HepG2 (cell line): ENCODE data around the gene KRTAP12-1. TPM values are rescaled to one million over a fixed set of nuclear protein-coding genes. Genes with fewer than 3 reads are reported as not detected.

Source experiments
- CCDC6 ChIP-seq: sonication (generic); formaldehyde crosslinking; IDR thresholded peaks from 2 replicates; pipeline ENCODE4 v1.8.1; 2022; ENCODE audit warnings: mild to moderate bottlenecking, missing genetic modification reagents, moderate library complexity
- GLMP ChIP-seq: sonication (generic); formaldehyde crosslinking; IDR thresholded peaks from 2 replicates; pipeline ENCODE4 v1.9.0; 2021; ENCODE audit warnings: missing genetic modification reagents, mild to moderate bottlenecking, borderline replicate concordance
- HOXA5 ChIP-seq: sonication (generic); formaldehyde crosslinking; IDR thresholded peaks from 2 replicates; pipeline ENCODE4 v1.4.0; 2020; ENCODE audit warnings: missing genetic modification reagents
- KLF13 ChIP-seq: sonication (generic); formaldehyde crosslinking; IDR thresholded peaks from 2 replicates; pipeline ENCODE4 v1.4.0; 2020; ENCODE audit warnings: mild to moderate bottlenecking, missing genetic modification reagents
- MEIS1 ChIP-seq: sonication (generic); formaldehyde crosslinking; IDR thresholded peaks from 2 replicates; pipeline ENCODE4 v1.9.0; 2021; ENCODE audit warnings: mild to moderate bottlenecking, missing genetic modification reagents, moderate library complexity, borderline replicate concordance
- MTF2 ChIP-seq: sonication (generic); formaldehyde crosslinking; IDR thresholded peaks from 2 replicates; pipeline ENCODE4 v1.5.0; 2020; ENCODE audit warnings: missing genetic modification reagents, borderline replicate concordance
- NCOA2 ChIP-seq: sonication (generic); formaldehyde crosslinking; IDR thresholded peaks from 2 replicates; pipeline ENCODE4 v1.8.0; 2022; ENCODE audit warnings: inconsistent platforms
- NKX3-1 ChIP-seq: sonication (generic); formaldehyde crosslinking; IDR thresholded peaks from 2 replicates; pipeline ENCODE4 v1.5.0; 2020; ENCODE audit warnings: missing genetic modification reagents
- ONECUT2 ChIP-seq: sonication (generic); formaldehyde crosslinking; IDR thresholded peaks from 2 replicates; pipeline ENCODE4 v1.4.0; 2020; ENCODE audit warnings: missing genetic modification reagents
- REL ChIP-seq: sonication (generic); formaldehyde crosslinking; conservative IDR thresholded peaks from 2 replicates; pipeline ENCODE4 v1.8.0; 2022; ENCODE audit warnings: mild to moderate bottlenecking, missing genetic modification reagents, moderate library complexity
- RELA ChIP-seq: sonication (generic); formaldehyde crosslinking; IDR thresholded peaks from 2 replicates; pipeline ENCODE4 v1.4.0; 2020; ENCODE audit warnings: missing genetic modification reagents
- SALL2 ChIP-seq: sonication (generic); formaldehyde crosslinking; IDR thresholded peaks from 2 replicates; pipeline ENCODE4 v1.8.1; 2023; ENCODE audit warnings: mild to moderate bottlenecking, missing genetic modification reagents, inconsistent platforms
- SP5 ChIP-seq: IDR thresholded peaks from 2 replicates; pipeline ENCODE4 v1.6.1; 2016; ENCODE audit warnings: low read depth, borderline replicate concordance
- SRSF4 ChIP-seq: fragments of 200-400 bp; formaldehyde crosslinking; IDR thresholded peaks from one replicate; pipeline ENCODE4 v1.6.1; 2018; ENCODE audit warnings: mild to moderate bottlenecking, low read depth, low read length, moderate library complexity; ENCODE audit not compliant: poor library complexity, severe bottlenecking
- TARDBP ChIP-seq: sonication (generic); formaldehyde crosslinking; IDR thresholded peaks from 2 replicates; pipeline ENCODE4 v1.8.0; 2022; ENCODE audit warnings: mild to moderate bottlenecking, missing genetic modification reagents
- TFDP1 ChIP-seq: IDR thresholded peaks from 2 replicates; pipeline ENCODE4 v1.6.1; 2016; ENCODE audit warnings: missing compliant biosample characterization, missing genetic modification reagents, borderline replicate concordance
- TMF1 ChIP-seq: sonication (generic); formaldehyde crosslinking; IDR thresholded peaks from 2 replicates; pipeline ENCODE4 v1.8.1; 2022; ENCODE audit warnings: low read depth, missing genetic modification reagents
- ZFP36L1 ChIP-seq: sonication (generic); formaldehyde crosslinking; IDR thresholded peaks from 2 replicates; pipeline ENCODE4 v1.8.0; 2022; ENCODE audit warnings: mild to moderate bottlenecking, missing genetic modification reagents, moderate library complexity
- ZNF136 ChIP-seq: sonication (generic); formaldehyde crosslinking; IDR thresholded peaks from 2 replicates; pipeline ENCODE4 v1.8.1; 2022; ENCODE audit warnings: low read depth, mild to moderate bottlenecking, moderate library complexity, missing genetic modification reagents
- ZNF607 ChIP-seq: sonication (generic); formaldehyde crosslinking; IDR thresholded peaks from 2 replicates; pipeline ENCODE4 v1.5.1; 2020; ENCODE audit warnings: missing genetic modification reagents, mild to moderate bottlenecking, borderline replicate concordance
- ZNF737 ChIP-seq: sonication (generic); formaldehyde crosslinking; IDR thresholded peaks from 2 replicates; pipeline ENCODE4 v1.5.0; 2020; ENCODE audit warnings: missing genetic modification reagents, mild to moderate bottlenecking, borderline replicate concordance
- ZNF761 ChIP-seq: sonication (generic); formaldehyde crosslinking; conservative IDR thresholded peaks from 2 replicates; pipeline ENCODE4 v1.4.0; 2020; ENCODE audit warnings: mild to moderate bottlenecking, missing genetic modification reagents
- polyA plus RNA-seq, 8 experiments: library from polyadenylated mRNA; depleted of rRNA in 3 of 8; stranded (reverse) in 7 of 8; unstranded in 1 of 8; fragments of >200 nt; fragmentation: Illumina TruSeq in 4 of 8; extraction: Trizol in 4 of 8; gene quantifications; 2 replicates each; pipeline versions ENCODE4 v1.2.1 to v1.2.3, GENCODE V29; 2011 to 2016; ENCODE audit warnings: low read depth in 4 of 8, missing spikeins in 1 of 8, mixed read lengths in 1 of 8; ENCODE audit not compliant: insufficient read depth in 1 of 8
- total RNA-seq, 5 experiments: library from RNA; depleted of rRNA; stranded (reverse); fragments of >200 nt; fragmentation: Illumina TruSeq; extraction: Trizol; gene quantifications; 2 replicates each; pipeline ENCODE4 v1.2.3, GENCODE V29; 2016; ENCODE audit warnings: low read depth in 1 of 5
- TF ChIP-seq, protein P1 (sequence below): sonication (generic); formaldehyde crosslinking; IDR thresholded peaks from 2 replicates; pipeline ENCODE4 v1.4.0; 2020; ENCODE audit warnings: missing genetic modification reagents
- TF ChIP-seq, protein P2 (sequence below): sonication (generic); formaldehyde crosslinking; IDR thresholded peaks from 2 replicates; pipeline ENCODE4 v1.4.0; 2020; ENCODE audit warnings: mild to moderate bottlenecking, missing genetic modification reagents

The KRTAP12-1 gene
- total and polyA plus RNA-seq, 2 of the 13 experiments (the other 11 are each of a cell fraction or from before 2014, with no cell fraction given): not detected

- TF ChIP-seq ZNF607 (CRISPR knock-in tag) (peak; percentile 26; the same call in 1 of the 2 replicates), ONECUT2 (CRISPR knock-in tag) (no peak), ZNF136 (CRISPR knock-in tag) (no peak), MEIS1 (CRISPR knock-in tag) (0 out of 2 replicates have a peak, but pooled peaks have one; percentile 33), RELA (CRISPR knock-in tag) (no peak), ZNF737 (CRISPR knock-in tag) (no peak), SRSF4 (no peak), ZFP36L1 (CRISPR knock-in tag) (peak; percentile 69; the same call in 1 of the 2 replicates), ZNF761 (CRISPR knock-in tag) (no peak), SALL2 (CRISPR knock-in tag) (no peak), HOXA5 (CRISPR knock-in tag) (0 out of 2 replicates have a peak, but pooled peaks have one; percentile 37), SP5 (CRISPR knock-in tag) (0 out of 2 replicates have a peak, but pooled peaks have one; percentile 36), TARDBP (CRISPR knock-in tag) (peak; percentile 60; the same call in 1 of the 2 replicates), MTF2 (CRISPR knock-in tag) (no peak), CCDC6 (CRISPR knock-in tag) (no peak; the same call in 1 of the 2 replicates), KLF13 (CRISPR knock-in tag) (no peak), TMF1 (CRISPR knock-in tag) (no peak), GLMP (no peak), TFDP1 (CRISPR knock-in tag) (peak; percentile 68; the same call in 1 of the 2 replicates), REL (CRISPR knock-in tag) (no peak), NKX3-1 (CRISPR knock-in tag) (no peak), NCOA2 (CRISPR knock-in tag) (peak; percentile 58; the same call in 1 of the 2 replicates)
- TF ChIP-seq, protein P1, sequence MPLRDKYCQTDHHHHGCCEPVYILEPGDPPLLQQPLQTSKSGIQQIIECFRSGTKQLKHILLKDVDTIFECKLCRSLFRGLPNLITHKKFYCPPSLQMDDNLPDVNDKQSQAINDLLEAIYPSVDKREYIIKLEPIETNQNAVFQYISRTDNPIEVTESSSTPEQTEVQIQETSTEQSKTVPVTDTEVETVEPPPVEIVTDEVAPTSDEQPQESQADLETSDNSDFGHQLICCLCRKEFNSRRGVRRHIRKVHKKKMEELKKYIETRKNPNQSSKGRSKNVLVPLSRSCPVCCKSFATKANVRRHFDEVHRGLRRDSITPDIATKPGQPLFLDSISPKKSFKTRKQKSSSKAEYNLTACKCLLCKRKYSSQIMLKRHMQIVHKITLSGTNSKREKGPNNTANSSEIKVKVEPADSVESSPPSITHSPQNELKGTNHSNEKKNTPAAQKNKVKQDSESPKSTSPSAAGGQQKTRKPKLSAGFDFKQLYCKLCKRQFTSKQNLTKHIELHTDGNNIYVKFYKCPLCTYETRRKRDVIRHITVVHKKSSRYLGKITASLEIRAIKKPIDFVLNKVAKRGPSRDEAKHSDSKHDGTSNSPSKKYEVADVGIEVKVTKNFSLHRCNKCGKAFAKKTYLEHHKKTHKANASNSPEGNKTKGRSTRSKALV (CRISPR knock-in tag): no peak
- TF ChIP-seq, protein P2, sequence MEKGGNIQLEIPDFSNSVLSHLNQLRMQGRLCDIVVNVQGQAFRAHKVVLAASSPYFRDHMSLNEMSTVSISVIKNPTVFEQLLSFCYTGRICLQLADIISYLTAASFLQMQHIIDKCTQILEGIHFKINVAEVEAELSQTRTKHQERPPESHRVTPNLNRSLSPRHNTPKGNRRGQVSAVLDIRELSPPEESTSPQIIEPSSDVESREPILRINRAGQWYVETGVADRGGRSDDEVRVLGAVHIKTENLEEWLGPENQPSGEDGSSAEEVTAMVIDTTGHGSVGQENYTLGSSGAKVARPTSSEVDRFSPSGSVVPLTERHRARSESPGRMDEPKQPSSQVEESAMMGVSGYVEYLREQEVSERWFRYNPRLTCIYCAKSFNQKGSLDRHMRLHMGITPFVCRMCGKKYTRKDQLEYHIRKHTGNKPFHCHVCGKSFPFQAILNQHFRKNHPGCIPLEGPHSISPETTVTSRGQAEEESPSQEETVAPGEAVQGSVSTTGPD: no peak
Observed at GRCh38 chr21:44700101-44701022, 18.4 kb upstream of the KRTAP12-1 start (continued).
